Mucosa of stomach (tissue), 1 donor: ENCODE data around the gene RELT.

Source experiments
- H3K27me3 ChIP-seq: one replicate; pipeline ENCODE4 v1.7.0; 2013; ENCODE audit warnings: mild to moderate bottlenecking, low read length; ENCODE audit not compliant: control insufficient read depth, insufficient read depth
- H3K36me3 ChIP-seq: one replicate; pipeline ENCODE4 v1.7.0; 2013; ENCODE audit warnings: low read length; ENCODE audit not compliant: control insufficient read depth, insufficient read depth
- H3K4me1 ChIP-seq: one replicate; pipeline ENCODE4 v1.7.0; 2013; ENCODE audit warnings: mild to moderate bottlenecking, low read length; ENCODE audit not compliant: control insufficient read depth, insufficient read depth
- H3K4me3 ChIP-seq: one replicate; pipeline ENCODE4 v1.7.0; 2013; ENCODE audit warnings: low read length
- H3K9ac ChIP-seq: one replicate; pipeline ENCODE4 v1.7.0; 2013; ENCODE audit warnings: mild to moderate bottlenecking, low read length, moderate library complexity
- H3K9me3 ChIP-seq: one replicate; pipeline ENCODE4 v1.7.0; 2013; ENCODE audit warnings: mild to moderate bottlenecking, low read length, moderate library complexity; ENCODE audit not compliant: control insufficient read depth
- donor health status: Pancreatic carcinoma.

Gene RELT

DNA sequence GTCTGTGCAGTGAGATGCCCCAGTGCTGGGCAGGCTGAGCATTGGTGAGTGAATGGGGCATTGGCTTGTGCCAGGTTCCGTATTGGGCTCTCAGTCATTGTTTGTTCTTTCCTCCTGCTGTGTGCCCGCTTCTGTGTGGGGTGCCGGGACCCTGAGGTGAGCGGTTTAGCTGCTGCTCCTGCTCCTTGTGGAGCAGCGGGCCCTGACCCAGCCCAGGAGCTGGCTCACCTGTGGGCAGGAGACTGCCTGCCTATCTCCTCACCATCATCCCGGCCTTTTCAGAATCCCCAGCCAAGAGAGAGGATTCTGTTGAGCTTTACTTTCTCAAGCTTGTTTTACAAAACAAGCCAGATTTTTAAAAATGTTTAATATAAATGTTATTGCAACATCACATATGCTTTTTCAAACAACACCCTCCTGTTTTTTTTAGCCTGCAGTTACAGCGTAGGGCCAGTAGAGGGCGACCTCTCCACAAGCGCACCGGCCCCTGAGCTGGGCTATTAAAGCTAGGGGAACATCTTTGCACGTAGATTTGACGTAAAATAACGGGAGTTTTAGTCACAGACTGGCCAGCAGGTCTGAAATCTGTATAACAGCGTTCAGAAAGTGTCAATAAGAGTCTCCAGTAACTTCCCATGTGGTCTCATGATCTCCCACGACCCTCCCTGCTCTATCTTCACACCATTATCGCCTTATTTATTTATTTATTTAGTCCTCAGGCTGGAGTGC lies 25.1 kb upstream of the RELT start:
- no peak overlapping the region for H3K4me3 ChIP-seq
- H3K27me3 ChIP-seq, result no peaks in the 10 kb centered on the region
- no peak overlapping the region for H3K9ac ChIP-seq
- H3K4me1 ChIP-seq, result peaks cover 4% of the 10 kb centered on the region
- H3K9me3 ChIP-seq, result no peaks in the 10 kb centered on the region
- H3K36me3 ChIP-seq, result no peaks in the 10 kb centered on the region

DNA sequence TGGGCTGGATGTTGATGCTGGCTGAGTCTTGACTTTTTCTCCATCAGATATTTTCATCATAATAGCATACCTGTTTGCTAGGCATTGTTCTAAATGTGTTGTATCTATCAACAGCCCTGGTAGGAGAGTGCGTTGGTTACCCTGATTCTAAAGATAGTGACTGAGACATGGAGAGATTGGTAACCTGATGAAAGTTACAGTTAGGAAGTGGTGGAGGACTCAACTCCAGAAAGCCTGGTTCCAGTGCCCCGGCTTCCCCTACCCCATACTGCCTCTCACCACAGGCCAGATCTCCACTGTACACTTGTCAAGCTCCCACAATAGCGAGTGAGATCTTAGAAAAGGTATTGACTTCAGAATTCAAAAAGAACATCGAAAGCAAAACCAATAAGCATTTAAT lies 22.8 kb upstream of the RELT start:
- Histone ChIP-seq H3K4me3 (no peak overlapping the region), H3K9me3 (no peaks in the 10 kb centered on the region), H3K9ac (no peak overlapping the region), H3K36me3 (no peaks in the 10 kb centered on the region), H3K27me3 (no peaks in the 10 kb centered on the region), H3K4me1 (peaks cover 4% of the 10 kb centered on the region)

DNA sequence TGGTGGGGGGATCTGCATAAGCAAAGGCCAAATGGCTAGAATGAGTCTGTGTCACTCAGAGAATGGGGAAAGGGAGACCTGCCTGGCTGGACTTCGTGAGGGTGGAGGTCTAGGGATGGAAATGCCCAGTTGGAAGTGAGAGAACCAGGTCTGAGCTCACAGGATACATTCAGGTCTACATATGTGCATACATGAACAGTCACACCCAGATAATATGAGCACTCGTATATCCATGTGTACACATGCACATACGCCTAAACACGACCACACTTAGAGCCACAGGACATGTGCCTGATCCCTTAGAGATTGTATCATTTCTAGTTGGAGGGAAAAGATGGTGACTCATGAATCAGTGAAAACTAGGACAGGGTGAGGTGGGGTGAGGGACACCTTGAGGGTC lies 21.1 kb upstream of the RELT start:
- Histone ChIP-seq H3K9me3 (no peaks in the 10 kb centered on the region), H3K9ac (no peak overlapping the region), H3K27me3 (no peaks in the 10 kb centered on the region), H3K36me3 (no peaks in the 10 kb centered on the region), H3K4me1 (peaks cover 4% of the 10 kb centered on the region), H3K4me3 (no peak overlapping the region)

DNA sequence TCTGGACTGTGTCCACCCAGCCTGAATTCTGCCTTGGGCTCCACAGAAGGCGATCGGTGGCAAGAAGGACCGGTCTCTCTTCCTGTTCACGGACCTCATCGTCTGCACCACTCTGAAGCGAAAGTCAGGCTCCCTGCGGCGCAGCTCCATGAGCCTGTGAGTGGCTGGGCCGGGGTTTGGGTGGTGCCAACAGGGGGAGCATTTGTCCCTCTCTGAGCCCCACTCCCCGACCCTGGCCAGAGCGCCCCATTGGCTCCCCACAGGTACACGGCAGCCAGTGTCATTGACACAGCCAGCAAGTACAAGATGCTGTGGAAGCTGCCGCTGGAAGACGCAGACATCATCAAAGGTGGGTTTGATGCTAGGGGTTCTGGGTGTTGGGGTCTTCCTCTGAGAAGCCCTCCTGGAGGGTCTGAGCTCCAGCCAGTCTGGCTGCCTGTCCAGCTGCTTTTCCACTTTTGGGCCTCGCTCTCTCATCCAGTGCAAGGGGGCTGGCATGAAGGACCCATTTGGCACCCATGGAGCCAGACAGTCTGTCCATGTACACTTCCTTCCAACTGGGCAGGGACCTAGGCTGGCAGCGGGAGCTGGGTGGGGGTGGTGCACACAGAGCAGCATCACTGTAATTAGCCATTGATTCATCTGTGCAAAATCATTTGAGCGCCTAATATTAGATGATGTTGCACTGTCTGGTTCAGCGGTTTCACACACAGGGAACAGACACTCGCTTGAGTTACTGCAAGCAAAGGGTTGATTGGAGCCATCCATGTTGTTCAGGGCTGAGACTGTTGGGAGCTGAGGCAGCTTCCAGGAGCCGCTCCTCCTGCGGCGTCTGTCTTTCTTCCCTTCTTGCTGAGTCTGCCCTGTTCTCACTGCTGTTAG lies 19.0 kb upstream of the RELT start:
- H3K4me3 ChIP-seq, result no peak overlapping the region
- no peaks in the 10 kb centered on the region for H3K27me3 ChIP-seq
- H3K4me1 ChIP-seq, result no peaks in the 10 kb centered on the region
- H3K36me3 ChIP-seq, result no peaks in the 10 kb centered on the region
- H3K9me3 ChIP-seq, result no peaks in the 10 kb centered on the region
- H3K9ac ChIP-seq, result no peak overlapping the region

DNA sequence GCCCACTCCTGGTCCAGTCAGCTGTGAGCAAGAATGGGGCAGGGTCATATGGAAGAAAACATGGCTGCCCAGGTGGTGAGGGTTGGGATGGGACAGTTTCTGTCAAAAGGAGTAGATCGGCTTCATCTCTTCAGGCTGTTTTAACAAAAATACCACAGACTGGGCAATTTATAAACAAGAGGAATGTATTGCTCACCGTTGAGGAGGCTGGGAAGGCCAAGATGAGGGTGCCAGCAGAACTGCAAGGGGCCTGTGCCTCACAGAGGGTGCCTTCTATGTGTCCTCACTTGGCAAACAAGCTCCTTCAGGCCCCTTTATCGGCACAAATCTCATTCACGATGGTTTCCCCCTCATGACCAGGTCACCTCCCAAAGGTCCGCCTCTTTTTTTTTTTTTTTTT lies 18.1 kb upstream of the RELT start:
- no peaks in the 10 kb centered on the region for H3K36me3 ChIP-seq

DNA sequence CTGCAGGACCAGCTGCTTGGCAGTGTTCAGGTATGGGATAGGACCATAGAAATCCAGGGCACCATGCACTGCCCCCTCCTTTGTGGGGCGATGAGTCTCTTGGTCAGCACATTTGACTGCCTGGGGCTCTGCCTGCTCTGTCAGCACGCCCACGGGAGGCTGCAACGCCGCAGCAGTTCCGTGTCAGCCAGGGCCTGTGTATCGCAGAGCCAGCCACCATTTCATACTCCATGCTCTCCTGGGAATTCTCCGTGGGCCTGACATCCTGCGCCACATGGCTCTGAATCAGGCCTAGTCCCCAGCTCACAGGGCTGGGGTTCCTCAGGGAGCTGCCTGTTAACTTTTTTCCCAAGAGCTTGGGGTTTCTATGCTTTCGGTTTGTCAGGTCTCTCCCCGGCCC lies 16.9 kb upstream of the RELT start:
- no peaks in the 10 kb centered on the region for H3K9me3 ChIP-seq
- H3K4me3 ChIP-seq, result no peak overlapping the region
- no peaks in the 10 kb centered on the region for H3K27me3 ChIP-seq
- H3K9ac ChIP-seq, result no peak overlapping the region
- no peaks in the 10 kb centered on the region for H3K4me1 ChIP-seq
- no peaks in the 10 kb centered on the region for H3K36me3 ChIP-seq

More for the DNA sequence above, 18.1 kb upstream of the RELT start:
- Histone ChIP-seq H3K27me3 (no peaks in the 10 kb centered on the region), H3K9ac (no peak overlapping the region), H3K9me3 (no peaks in the 10 kb centered on the region), H3K4me3 (no peak overlapping the region), H3K4me1 (no peaks in the 10 kb centered on the region)

DNA sequence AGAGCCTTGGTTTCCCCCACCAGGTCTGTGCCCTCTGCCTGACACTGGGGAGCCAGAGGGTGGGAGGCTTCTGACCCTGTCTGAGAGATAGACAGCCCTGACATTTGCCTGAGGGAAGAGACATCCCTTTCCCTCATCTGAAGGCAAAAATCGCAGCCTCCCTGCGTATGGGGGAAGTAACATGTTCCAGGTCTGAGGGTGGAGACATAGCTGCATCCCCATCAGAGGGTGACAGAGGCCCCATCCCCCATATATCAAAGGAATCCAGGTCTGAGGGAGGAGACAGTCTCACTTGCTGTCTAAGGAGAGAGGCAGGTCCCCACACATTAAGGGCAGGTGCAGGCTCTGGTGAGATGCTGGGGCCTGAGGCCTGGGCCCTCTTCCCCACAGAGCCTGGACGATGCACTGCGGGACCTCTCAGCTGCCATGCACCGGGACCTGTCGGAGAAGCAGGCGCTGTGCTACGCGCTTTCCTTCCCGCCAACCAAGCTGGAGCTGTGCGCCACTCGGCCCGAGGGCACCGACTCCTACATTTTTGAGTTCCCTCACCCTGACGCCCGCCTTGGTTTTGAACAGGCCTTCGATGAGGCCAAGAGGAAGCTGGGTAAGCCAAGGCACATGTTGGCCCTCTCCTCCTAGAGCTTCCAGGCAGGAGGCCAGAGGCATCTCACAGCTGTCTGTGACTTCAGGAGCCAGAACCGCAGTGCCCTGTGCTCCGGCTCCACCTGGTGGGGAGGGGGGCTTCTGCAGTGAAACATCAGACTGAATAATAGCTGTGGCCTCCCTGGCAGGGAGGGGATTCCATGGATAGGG lies 16.1 kb upstream of the RELT start:
- no peaks in the 10 kb centered on the region for H3K27me3 ChIP-seq
- H3K4me1 ChIP-seq, result no peaks in the 10 kb centered on the region
- H3K36me3 ChIP-seq, result no peaks in the 10 kb centered on the region

DNA sequence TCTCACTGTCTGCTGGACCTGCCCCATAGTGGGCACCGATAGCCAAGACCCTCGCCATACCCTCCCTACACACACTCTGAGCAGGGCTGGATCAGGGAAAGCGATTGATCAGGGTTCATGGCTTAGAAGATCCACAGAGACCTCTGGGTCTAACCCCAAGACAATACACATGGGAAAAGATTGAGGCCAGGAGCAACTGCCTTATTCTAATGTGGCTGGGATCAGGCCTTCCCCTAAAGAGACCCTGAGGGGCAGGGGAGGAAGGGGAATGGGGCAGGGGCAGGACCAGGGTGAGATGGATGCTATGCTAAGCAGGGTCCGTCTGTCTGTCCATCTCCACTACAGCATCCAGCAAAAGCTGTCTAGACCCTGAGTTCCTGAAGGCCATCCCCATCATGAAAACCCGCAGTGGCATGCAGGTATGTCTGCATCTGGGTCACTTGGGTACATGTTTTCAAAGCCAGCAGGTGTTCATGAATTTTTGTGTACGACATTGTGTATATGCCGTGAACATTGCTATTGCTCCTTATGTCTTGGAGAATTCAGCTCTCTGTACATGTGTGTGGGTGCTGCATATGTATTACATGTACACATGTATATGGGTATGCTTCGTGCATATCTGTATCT lies 15.3 kb upstream of the RELT start:
- H3K4me3 ChIP-seq, result no peak overlapping the region
- no peaks in the 10 kb centered on the region for H3K36me3 ChIP-seq
- H3K9me3 ChIP-seq, result no peaks in the 10 kb centered on the region
- H3K27me3 ChIP-seq, result no peaks in the 10 kb centered on the region
- no peak overlapping the region for H3K9ac ChIP-seq
- H3K4me1 ChIP-seq, result no peaks in the 10 kb centered on the region

More for the DNA sequence above, 16.1 kb upstream of the RELT start:
- H3K9me3 ChIP-seq, result no peaks in the 10 kb centered on the region
- no peak overlapping the region for H3K9ac ChIP-seq
- H3K4me3 ChIP-seq, result no peak overlapping the region

DNA sequence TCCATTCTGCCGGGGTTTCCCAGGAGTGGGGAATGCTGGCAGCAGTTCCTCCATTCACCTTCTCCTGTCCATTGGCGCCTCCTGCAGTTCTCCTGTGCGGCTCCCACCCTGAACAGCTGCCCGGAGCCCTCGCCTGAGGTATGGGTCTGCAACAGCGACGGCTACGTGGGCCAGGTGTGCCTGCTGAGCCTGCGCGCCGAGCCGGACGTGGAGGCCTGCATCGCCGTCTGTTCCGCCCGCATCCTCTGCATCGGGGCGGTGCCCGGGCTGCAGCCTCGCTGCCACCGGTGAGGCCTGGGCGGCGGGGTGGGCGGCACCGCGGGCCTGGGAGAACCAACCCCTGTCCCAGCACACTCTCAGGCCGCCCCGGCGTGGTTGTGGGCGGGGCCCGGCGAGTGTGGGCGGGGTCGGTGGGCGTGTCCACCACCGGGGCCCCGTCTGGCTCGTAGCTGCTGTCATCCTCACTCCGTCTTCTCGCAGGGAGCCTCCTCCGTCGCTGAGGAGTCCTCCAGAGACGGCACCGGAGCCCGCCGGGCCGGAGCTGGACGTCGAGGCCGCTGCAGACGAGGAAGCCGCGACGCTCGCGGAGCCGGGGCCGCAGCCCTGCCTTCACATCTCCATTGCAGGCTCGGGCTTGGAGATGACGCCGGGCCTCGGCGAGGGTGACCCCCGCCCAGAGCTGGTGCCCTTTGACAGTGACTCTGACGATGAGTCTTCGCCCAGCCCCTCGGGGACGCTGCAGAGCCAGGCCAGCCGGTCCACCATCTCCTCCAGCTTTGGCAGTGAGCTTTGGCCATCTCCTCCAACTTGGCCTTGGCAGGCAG lies 14.0 kb upstream of the RELT start:
- Histone ChIP-seq H3K9ac (no peak overlapping the region), H3K4me3 (no peak overlapping the region), H3K4me1 (no peaks in the 10 kb centered on the region), H3K27me3 (no peaks in the 10 kb centered on the region), H3K9me3 (no peaks in the 10 kb centered on the region), H3K36me3 (no peaks in the 10 kb centered on the region)

DNA sequence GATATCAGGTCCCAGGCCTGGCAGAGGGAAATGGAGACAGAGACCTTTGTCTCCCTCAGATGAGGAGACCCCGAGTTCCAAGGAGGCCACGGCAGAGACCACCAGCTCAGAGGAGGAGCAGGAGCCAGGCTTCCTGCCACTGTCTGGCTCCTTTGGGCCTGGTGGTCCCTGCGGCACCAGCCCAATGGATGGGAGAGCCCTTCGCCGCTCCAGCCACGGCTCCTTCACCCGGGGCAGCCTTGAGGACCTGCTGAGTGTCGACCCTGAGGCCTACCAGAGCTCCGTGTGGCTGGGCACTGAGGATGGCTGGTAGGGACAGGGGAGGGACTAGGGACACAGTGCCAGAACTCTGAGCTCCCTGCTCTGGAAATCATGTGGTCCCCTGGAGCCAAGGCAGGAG lies 13.1 kb upstream of the RELT start:
- Histone ChIP-seq H3K9ac (no peak overlapping the region), H3K36me3 (no peaks in the 10 kb centered on the region), H3K4me3 (no peak overlapping the region), H3K9me3 (no peaks in the 10 kb centered on the region), H3K27me3 (no peaks in the 10 kb centered on the region), H3K4me1 (no peaks in the 10 kb centered on the region)
